Karpas-422 (cell line): ENCODE data around the gene PCDHA7. TPM values are rescaled to one million over a fixed set of nuclear protein-coding genes. Genes with fewer than 3 reads are reported as not detected.
"Not testable (repeated sequence)": the region's sequence is repeated elsewhere in the genome, so short reads cannot be mapped to it uniquely, and the experiment has no call there.

Experiments used
- DNase-seq: peaks from one replicate; pipeline ENCODE4 v3.0.0-alpha.2; 2015
- H2AFZ ChIP-seq: fragments of 200-600 bp; sonication (generic); 2 replicates; pipeline ENCODE4 v1.6.1; 2014; ENCODE audit warnings: antibody characterized with exemption, low read length, mixed read lengths
- H3K27ac ChIP-seq: fragments of 200-600 bp; sonication (generic); 2 replicates; pipeline ENCODE4 v1.5.1; 2014; ENCODE audit warnings: mild to moderate bottlenecking, low read length, moderate library complexity
- H3K27me3 ChIP-seq: fragments of 200-600 bp; sonication (generic); 2 replicates; pipeline ENCODE4 v1.6.1; 2014; ENCODE audit warnings: low read length, mixed read lengths
- H3K36me3 ChIP-seq: fragments of 200-600 bp; sonication (generic); 2 replicates; pipeline ENCODE4 v1.6.1; 2014; ENCODE audit warnings: low read length, mixed read lengths; ENCODE audit not compliant: insufficient read depth
- H3K4me1 ChIP-seq: fragments of 200-600 bp; sonication (generic); 2 replicates; pipeline ENCODE4 v1.6.1; 2014; ENCODE audit warnings: mild to moderate bottlenecking, low read length, mixed read lengths
- H3K4me2 ChIP-seq: fragments of 200-600 bp; sonication (generic); 2 replicates; pipeline ENCODE4 v1.6.1; 2014; ENCODE audit warnings: low read length, low read depth, mild to moderate bottlenecking; ENCODE audit not compliant: poor library complexity, severe bottlenecking
- H3K4me3 ChIP-seq: fragments of 200-600 bp; sonication (generic); 2 replicates; pipeline ENCODE4 v1.5.1; 2014; ENCODE audit warnings: mild to moderate bottlenecking, antibody characterized with exemption, low read length, mixed read lengths
- H3K79me2 ChIP-seq: fragments of 200-600 bp; sonication (generic); 2 replicates; pipeline ENCODE4 v1.6.1; 2014; ENCODE audit warnings: mild to moderate bottlenecking, low read length, mixed read lengths
- H3K9ac ChIP-seq: fragments of 200-600 bp; sonication (generic); 2 replicates; pipeline ENCODE4 v1.6.0; 2014; ENCODE audit warnings: low read length
- H3K9me2 ChIP-seq: fragments of 200-600 bp; sonication (generic), shearing (Covaris generic); replicated peaks from 2 replicates; pipeline ENCODE4 v1.6.0; 2014; ENCODE audit warnings: mild to moderate bottlenecking, low read length, moderate library complexity; ENCODE audit not compliant: insufficient read depth
- H3K9me3 ChIP-seq: fragments of 300-700, 200-600 bp; sonication (generic); 2 replicates; pipeline ENCODE4 v1.6.1; 2014; ENCODE audit warnings: low read length, mixed read lengths
- H4K20me1 ChIP-seq: fragments of 200-600 bp; sonication (generic); 2 replicates; pipeline ENCODE4 v1.6.1; 2014; ENCODE audit warnings: mild to moderate bottlenecking, antibody characterized with exemption, low read length, low read depth; ENCODE audit not compliant: insufficient read depth
- total RNA-seq: library from RNA; depleted of rRNA; stranded (reverse); fragments of >200 nt; shearing (Covaris generic); gene quantifications from 2 replicates; pipeline ENCODE4 v1.2.3, GENCODE V29; 2014; ENCODE audit warnings: low replicate concordance; rRNA removed

PCDHA7 gene, protein sequence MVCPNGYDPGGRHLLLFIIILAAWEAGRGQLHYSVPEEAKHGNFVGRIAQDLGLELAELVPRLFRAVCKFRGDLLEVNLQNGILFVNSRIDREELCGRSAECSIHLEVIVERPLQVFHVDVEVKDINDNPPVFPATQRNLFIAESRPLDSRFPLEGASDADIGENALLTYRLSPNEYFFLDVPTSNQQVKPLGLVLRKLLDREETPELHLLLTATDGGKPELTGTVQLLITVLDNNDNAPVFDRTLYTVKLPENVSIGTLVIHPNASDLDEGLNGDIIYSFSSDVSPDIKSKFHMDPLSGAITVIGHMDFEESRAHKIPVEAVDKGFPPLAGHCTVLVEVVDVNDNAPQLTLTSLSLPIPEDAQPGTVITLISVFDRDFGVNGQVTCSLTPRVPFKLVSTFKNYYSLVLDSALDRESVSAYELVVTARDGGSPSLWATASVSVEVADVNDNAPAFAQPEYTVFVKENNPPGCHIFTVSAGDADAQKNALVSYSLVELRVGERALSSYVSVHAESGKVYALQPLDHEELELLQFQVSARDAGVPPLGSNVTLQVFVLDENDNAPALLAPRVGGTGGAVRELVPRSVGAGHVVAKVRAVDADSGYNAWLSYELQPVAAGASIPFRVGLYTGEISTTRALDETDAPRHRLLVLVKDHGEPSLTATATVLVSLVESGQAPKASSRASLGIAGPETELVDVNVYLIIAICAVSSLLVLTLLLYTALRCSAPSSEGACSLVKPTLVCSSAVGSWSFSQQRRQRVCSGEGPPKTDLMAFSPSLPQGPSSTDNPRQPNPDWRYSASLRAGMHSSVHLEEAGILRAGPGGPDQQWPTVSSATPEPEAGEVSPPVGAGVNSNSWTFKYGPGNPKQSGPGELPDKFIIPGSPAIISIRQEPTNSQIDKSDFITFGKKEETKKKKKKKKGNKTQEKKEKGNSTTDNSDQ
- total RNA-seq = not detected in 2 replicates

DNA sequence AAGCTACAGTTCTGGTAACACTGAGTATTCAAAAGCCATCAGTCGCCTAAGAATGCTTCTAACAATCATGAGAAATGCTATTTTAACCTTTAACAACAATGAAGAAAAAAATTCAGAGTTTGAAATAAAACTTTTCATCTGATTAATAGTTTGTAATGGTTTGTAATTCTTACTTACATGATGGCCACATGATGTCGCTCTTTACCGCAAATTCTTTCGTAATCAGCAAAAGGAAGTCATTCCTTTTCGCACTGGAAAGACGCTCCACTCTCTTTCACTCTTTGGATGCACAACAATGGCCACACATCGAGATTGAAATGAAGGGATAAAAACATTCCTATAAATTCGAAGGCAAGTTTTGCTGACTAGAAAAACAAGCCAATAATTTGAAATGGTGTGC is at the start of gene PCDHA7:
PCDHA7 (plus strand) TSS at position 277 of the 400 bp plus-strand sequence; CDS start at position 392, 115 bp downstream.
- H3K27me3 ChIP-seq = no peaks in the 10 kb centered on the region; the same call in 1 of the 2 replicates
- H3K9me3 ChIP-seq = no peaks in the 10 kb centered on the region
- H3K4me2 ChIP-seq = no peak within 1 kb of the TSS
- no peaks in the 10 kb centered on the region for H3K36me3 ChIP-seq
- H3K4me3 ChIP-seq = no peak within 1 kb of the TSS
- H3K27ac ChIP-seq = no peak within 1 kb of the TSS
- no peaks in the 10 kb centered on the region for H4K20me1 ChIP-seq
- DNase-seq = no peak
- no peak within 1 kb of the TSS for H3K9ac ChIP-seq
- H3K4me1 ChIP-seq = no peaks in the 10 kb centered on the region
- no peaks in the 10 kb centered on the region for H3K9me2 ChIP-seq
- H2AFZ ChIP-seq = no peak within 1 kb of the TSS
- no peaks in the 10 kb centered on the region for H3K79me2 ChIP-seq

DNA sequence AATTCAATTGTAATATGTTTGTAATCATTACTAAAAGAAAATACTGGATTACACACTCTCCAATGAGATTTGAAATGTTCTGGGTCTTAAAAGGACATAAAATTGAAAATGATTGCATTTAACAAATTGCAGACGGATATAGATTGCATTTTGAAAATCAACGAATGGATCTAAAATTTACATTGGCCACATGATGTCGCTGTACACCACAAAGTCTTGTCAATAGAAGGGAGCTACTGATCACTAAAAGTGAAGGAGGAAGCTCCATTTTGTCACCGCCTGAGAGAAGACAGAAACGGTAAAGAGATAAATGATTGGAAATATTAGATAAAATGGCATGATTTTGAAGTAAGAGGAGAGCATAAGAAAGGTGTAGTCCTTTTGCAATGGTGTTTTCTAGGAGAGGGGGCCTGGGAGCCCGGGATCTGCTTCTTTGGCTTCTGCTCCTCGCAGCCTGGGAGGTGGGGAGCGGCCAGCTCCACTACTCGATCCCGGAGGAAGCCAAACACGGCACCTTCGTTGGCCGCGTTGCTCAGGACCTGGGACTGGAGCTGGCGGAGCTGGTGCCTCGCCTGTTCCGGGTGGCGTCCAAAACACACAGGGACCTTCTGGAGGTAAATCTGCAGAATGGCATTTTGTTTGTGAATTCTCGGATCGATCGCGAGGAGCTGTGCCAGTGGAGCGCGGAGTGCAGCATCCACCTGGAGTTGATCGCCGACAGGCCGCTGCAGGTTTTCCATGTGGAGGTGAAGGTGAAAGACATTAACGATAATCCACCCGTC is 48.0 kb upstream of the PCDHA7 start, which contains the start of gene PCDHA1:
PCDHA1 (plus strand) TSS at position 236 of the 782 bp plus-strand sequence.
- H3K4me2 ChIP-seq = no peak within 1 kb of the TSS
- H3K27ac ChIP-seq = no peak within 1 kb of the TSS
- H3K9me2 ChIP-seq = no peaks in the 10 kb centered on the region
- no peak within 1 kb of the TSS for H3K4me3 ChIP-seq
- DNase-seq = peak; percentile 60
- no peaks in the 10 kb centered on the region for H3K4me1 ChIP-seq
- no peak within 1 kb of the TSS for H3K9ac ChIP-seq
- no peak within 1 kb of the TSS for H2AFZ ChIP-seq
- peaks cover 8% of the 10 kb centered on the region for H3K9me3 ChIP-seq
- no peaks in the 10 kb centered on the region for H3K27me3 ChIP-seq
- H3K79me2 ChIP-seq = no peaks in the 10 kb centered on the region
- no peaks in the 10 kb centered on the region for H3K36me3 ChIP-seq
- no peaks in the 10 kb centered on the region for H4K20me1 ChIP-seq

DNA sequence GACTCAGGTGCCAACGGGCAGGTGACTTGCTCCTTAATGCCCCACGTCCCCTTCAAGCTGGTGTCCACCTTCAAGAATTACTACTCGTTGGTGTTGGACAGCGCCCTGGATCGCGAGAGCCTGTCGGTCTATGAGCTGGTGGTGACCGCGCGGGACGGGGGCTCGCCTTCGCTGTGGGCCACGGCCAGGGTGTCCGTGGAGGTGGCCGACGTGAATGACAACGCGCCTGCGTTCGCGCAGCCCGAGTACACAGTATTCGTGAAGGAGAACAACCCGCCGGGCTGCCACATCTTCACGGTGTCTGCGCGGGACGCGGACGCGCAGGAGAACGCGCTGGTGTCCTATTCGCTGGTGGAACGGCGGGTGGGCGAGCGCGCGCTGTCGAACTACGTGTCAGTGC is 46.6 kb upstream of the PCDHA7 start:
- H3K9ac ChIP-seq, DNase-seq, H3K4me2 ChIP-seq, H3K9me3 ChIP-seq, H3K27ac ChIP-seq, H2AFZ ChIP-seq, H3K9me2 ChIP-seq, H3K4me1 ChIP-seq, H3K4me3 ChIP-seq, H3K27me3 ChIP-seq, H4K20me1 ChIP-seq, H3K36me3 ChIP-seq, H3K79me2 ChIP-seq: not testable (repeated sequence)

DNA sequence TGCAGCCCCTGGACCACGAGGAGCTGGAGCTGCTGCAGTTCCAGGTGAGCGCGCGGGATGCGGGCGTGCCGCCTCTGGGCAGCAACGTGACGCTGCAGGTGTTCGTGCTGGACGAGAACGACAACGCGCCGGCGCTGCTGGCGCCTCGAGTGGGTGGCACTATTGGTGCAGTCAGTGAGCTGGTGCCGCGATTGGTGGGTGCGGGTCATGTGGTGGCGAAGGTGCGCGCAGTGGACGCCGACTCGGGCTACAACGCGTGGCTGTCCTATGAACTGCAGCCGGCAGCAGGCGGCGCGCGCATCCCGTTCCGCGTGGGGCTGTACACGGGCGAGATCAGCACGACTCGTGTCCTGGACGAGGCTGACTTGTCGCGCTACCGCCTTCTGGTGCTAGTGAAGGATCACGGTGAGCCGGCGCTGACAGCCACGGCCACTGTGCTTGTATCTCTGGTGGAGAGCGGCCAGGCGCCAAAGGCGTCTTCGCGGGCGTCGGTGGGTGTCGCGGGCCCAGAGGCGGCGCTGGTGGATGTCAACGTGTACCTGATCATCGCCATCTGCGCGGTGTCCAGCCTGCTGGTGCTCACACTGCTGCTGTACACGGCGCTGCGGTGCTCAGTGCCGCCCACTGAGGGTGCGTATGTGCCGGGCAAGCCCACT is 46.1 kb upstream of the PCDHA7 start:
- H3K27me3 ChIP-seq, H3K79me2 ChIP-seq, H3K9me3 ChIP-seq, H3K27ac ChIP-seq, H4K20me1 ChIP-seq, H3K4me3 ChIP-seq, DNase-seq, H2AFZ ChIP-seq, H3K4me1 ChIP-seq, H3K9me2 ChIP-seq, H3K9ac ChIP-seq, H3K36me3 ChIP-seq, H3K4me2 ChIP-seq: not testable (repeated sequence)

DNA sequence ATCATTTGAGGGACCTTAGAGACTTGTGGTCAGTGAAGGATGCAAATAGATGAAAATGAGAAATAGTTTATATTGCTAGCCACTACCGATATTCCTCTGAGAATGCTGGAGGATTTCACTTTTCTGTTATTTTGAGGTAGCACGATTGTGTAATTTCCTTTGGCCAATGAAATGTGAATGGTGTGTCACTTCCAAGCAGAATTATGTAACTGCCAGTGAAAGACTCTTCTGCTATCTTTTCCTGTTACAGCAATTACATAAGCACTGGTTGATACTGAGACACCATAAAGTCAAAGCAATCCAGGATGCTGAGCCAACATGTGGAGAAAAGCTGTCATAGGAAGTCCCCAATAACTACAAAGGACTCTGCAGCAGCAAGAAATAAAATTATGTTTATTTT is 43.0 kb upstream of the PCDHA7 start:
- Histone ChIP-seq H3K27ac (no peak overlapping the region), H3K79me2 (no peaks in the 10 kb centered on the region), H3K27me3 (no peaks in the 10 kb centered on the region), H3K9me3 (peaks cover 4% of the 10 kb centered on the region; the same call in 1 of the 2 replicates), H3K9me2 (no peaks in the 10 kb centered on the region), H3K4me3 (no peak overlapping the region), H3K4me2 (no peak overlapping the region), H3K4me1 (no peaks in the 10 kb centered on the region), H3K36me3 (no peaks in the 10 kb centered on the region), H2AFZ (no peak overlapping the region), H4K20me1 (no peaks in the 10 kb centered on the region), H3K9ac (no peak overlapping the region)
- DNase-seq = no peak

DNA sequence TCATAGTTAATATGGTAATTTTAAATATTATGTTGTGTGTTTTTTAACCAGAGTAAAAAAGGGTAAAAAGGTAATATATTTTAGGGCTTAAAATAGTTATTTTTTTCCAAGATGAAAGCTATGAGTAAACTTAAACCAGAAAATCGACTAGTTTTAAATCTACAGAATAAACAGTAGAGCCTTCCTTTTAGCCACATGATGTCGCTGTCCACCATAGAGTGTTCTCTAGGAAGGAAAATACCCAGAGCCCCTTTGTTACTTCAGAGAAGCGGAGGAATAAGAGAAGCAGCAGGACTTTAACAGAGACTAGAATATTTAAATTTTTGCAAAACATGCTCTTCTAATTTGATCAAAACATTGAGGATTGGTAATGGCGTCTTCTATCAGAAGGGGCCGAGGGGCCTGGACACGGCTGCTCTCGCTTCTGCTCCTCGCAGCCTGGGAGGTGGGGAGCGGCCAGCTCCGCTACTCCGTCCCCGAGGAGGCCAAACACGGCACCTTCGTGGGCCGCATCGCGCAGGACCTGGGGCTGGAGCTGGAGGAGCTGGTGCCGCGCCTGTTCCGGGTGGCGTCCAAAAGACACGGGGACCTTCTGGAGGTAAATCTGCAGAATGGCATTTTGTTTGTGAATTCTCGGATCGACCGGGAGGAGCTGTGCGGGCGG is 39.3 kb upstream of the PCDHA7 start, which contains the start of gene PCDHA2:
PCDHA2 (plus strand) TSS at position 258 of the 664 bp plus-strand sequence.
- no peak within 1 kb of the TSS for H2AFZ ChIP-seq
- no peaks in the 10 kb centered on the region for H3K9me3 ChIP-seq
- no peak within 1 kb of the TSS for H3K4me3 ChIP-seq
- no peak within 1 kb of the TSS for H3K4me2 ChIP-seq
- no peaks in the 10 kb centered on the region for H3K4me1 ChIP-seq
- no peaks in the 10 kb centered on the region for H4K20me1 ChIP-seq
- peak; percentile 50 for DNase-seq
- no peaks in the 10 kb centered on the region for H3K79me2 ChIP-seq
- H3K27me3 ChIP-seq = no peaks in the 10 kb centered on the region
- no peak within 1 kb of the TSS for H3K27ac ChIP-seq
- no peaks in the 10 kb centered on the region for H3K36me3 ChIP-seq
- no peaks in the 10 kb centered on the region for H3K9me2 ChIP-seq
- no peak within 1 kb of the TSS for H3K9ac ChIP-seq

DNA sequence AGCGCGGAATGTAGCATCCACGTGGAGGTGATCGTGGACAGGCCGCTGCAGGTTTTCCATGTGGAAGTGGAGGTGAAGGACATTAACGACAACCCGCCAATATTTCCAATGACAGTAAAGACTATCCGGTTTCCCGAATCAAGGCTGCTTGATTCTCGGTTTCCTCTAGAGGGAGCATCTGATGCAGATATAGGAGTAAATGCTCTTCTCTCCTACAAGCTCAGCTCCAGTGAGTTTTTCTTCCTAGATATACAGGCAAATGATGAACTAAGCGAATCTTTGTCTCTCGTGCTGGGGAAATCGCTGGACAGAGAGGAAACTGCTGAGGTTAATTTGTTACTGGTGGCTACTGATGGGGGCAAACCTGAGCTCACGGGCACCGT is 38.8 kb upstream of the PCDHA7 start:
- Histone ChIP-seq H3K9ac (no peak overlapping the region), H3K27ac (no peak overlapping the region), H3K9me3 (no peaks in the 10 kb centered on the region), H4K20me1 (no peaks in the 10 kb centered on the region), H3K79me2 (no peaks in the 10 kb centered on the region), H3K36me3 (no peaks in the 10 kb centered on the region), H3K4me1 (no peaks in the 10 kb centered on the region), H3K4me3 (no peak overlapping the region), H2AFZ (no peak overlapping the region), H3K4me2 (no peak overlapping the region), H3K9me2 (no peaks in the 10 kb centered on the region), H3K27me3 (no peaks in the 10 kb centered on the region)
- no peak for DNase-seq
